Calu3 (cell line): ENCODE data around the gene ULK4. TPM values are rescaled to one million over a fixed set of nuclear protein-coding genes. Genes with fewer than 3 reads are reported as not detected.
"Not testable (repeated sequence)": the region's sequence is repeated elsewhere in the genome, so short reads cannot be mapped to it uniquely, and the experiment has no call there.

ENCODE experiments used
- BruUV-seq: library from RNA; stranded (reverse); fragments of 400-500 nt; replicated peaks from 2 replicates; lab custom pipeline; 2021; lab: Mats Ljungman, UMichigan
- CTCF ChIA-PET: fragments of 300-600 bp; sonication (Branson Sonifier 250); formaldehyde crosslinking; loops from one replicate; lab custom pipeline; 2022; ENCODE audit warnings: antibody characterized with exemption; lab: Charles Lee
- DNase-seq: peaks from one replicate; pipeline ENCODE4 v3.0.0; 2022
- H3K27ac Mint-ChIP-seq: one replicate; pipeline ENCODE4 v1.8.0; 2022; ENCODE audit warnings: mixed read lengths; ENCODE audit not compliant: unreplicated experiment
- H3K27me3 Mint-ChIP-seq: one replicate; pipeline ENCODE4 v1.8.0; 2022; ENCODE audit warnings: mixed read lengths; ENCODE audit not compliant: unreplicated experiment
- H3K36me3 Mint-ChIP-seq: one replicate; pipeline ENCODE4 v1.8.0; 2022; ENCODE audit warnings: mild to moderate bottlenecking, moderate library complexity, mixed read lengths; ENCODE audit not compliant: insufficient read depth, unreplicated experiment
- H3K4me1 Mint-ChIP-seq: one replicate; pipeline ENCODE4 v1.8.0; 2022; ENCODE audit warnings: mild to moderate bottlenecking, low read depth, mixed read lengths; ENCODE audit not compliant: unreplicated experiment
- H3K4me3 Mint-ChIP-seq: one replicate; pipeline ENCODE4 v1.8.0; 2022; ENCODE audit warnings: mild to moderate bottlenecking, low read depth, moderate library complexity, mixed read lengths; ENCODE audit not compliant: unreplicated experiment
- H3K9me3 Mint-ChIP-seq: one replicate; pipeline ENCODE4 v1.8.0; 2022; ENCODE audit warnings: low read depth, mixed read lengths; ENCODE audit not compliant: unreplicated experiment
- intact Hi-C: fragments of 100-400 bp; cut with micrococcal nuclease; formaldehyde crosslinking; loops from one replicate; pipeline ENCODE4 v1.10.0; 2022; ENCODE audit not compliant: unreplicated experiment
- total RNA-seq: library from RNA; stranded (reverse); gene quantifications from 2 replicates; pipeline ENCODE4 v1.2.3, GENCODE V29; 2022
- TF ChIP-seq, protein P1 (sequence below): fragments of 200-600 bp; IDR thresholded peaks from one replicate; pipeline ENCODE4 v1.8.0; 2022; ENCODE audit warnings: antibody characterized with exemption; ENCODE audit not compliant: unreplicated experiment

The ULK4 gene
- total RNA-seq, 1 experiment from 2014 or later = 8.7 TPM

DNA sequence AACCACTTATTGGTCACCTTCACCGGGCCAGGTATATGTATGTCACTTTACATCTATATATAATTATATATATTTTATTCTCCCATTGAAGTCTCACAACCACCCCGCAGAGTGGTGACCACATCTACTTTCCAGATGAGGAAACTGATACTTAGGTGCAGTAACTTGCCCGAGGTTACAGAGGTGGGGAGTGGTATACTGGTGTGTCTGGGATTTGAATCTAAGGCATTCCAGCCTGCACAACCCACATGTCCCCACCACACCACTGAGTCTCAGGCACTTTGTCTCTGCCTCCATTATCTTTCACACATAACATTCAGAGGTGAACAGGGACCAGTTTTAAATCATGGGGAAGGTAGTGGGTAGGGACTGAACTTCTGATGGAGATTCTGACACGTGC is 501.2 kb downstream of the ULK4 start:
- no peaks in the 10 kb centered on the region for H3K9me3 Mint-ChIP-seq
- TF ChIP-seq, protein P1, sequence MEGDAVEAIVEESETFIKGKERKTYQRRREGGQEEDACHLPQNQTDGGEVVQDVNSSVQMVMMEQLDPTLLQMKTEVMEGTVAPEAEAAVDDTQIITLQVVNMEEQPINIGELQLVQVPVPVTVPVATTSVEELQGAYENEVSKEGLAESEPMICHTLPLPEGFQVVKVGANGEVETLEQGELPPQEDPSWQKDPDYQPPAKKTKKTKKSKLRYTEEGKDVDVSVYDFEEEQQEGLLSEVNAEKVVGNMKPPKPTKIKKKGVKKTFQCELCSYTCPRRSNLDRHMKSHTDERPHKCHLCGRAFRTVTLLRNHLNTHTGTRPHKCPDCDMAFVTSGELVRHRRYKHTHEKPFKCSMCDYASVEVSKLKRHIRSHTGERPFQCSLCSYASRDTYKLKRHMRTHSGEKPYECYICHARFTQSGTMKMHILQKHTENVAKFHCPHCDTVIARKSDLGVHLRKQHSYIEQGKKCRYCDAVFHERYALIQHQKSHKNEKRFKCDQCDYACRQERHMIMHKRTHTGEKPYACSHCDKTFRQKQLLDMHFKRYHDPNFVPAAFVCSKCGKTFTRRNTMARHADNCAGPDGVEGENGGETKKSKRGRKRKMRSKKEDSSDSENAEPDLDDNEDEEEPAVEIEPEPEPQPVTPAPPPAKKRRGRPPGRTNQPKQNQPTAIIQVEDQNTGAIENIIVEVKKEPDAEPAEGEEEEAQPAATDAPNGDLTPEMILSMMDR = no peak
- intact Hi-C loops = no loop called here
- no peak overlapping the region for H3K4me3 Mint-ChIP-seq
- DNase-seq = no peak
- BruUV-seq = no TSS peak
- H3K4me1 Mint-ChIP-seq = no peaks in the 10 kb centered on the region
- H3K36me3 Mint-ChIP-seq = no peaks in the 10 kb centered on the region
- CTCF ChIA-PET = no interaction called here
- H3K27me3 Mint-ChIP-seq = no peaks in the 10 kb centered on the region
- no peak overlapping the region for H3K27ac Mint-ChIP-seq

DNA sequence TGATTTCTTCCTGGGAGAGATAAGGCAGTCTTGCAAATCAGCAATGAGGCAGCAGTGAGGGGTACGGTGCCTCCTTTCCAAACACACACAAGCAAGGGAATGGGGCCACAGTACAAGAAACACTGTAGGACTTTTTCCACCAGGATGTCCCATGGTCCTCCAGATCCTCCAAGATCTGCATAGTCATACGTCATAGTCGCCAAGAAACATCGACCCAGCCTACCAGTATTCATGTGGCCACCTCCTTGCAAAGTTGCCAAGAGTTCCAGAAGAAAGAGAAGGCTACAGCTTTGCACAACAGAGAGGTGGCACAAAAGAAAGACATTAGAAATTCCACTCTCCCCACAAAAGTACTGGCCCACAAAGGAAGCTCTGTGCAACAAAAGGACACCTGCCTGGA is 504.7 kb downstream of the ULK4 start:
- Mint-ChIP-seq H3K9me3 (no peaks in the 10 kb centered on the region), H3K4me3 (no peak overlapping the region), H3K27me3 (no peaks in the 10 kb centered on the region), H3K36me3 (no peaks in the 10 kb centered on the region), H3K4me1 (no peaks in the 10 kb centered on the region), H3K27ac (no peak overlapping the region)
- no peak for DNase-seq
- TF ChIP-seq, protein P1 = no peak
- BruUV-seq = no TSS peak
- CTCF ChIA-PET = no interaction called here
- intact Hi-C loops = no loop called here

DNA sequence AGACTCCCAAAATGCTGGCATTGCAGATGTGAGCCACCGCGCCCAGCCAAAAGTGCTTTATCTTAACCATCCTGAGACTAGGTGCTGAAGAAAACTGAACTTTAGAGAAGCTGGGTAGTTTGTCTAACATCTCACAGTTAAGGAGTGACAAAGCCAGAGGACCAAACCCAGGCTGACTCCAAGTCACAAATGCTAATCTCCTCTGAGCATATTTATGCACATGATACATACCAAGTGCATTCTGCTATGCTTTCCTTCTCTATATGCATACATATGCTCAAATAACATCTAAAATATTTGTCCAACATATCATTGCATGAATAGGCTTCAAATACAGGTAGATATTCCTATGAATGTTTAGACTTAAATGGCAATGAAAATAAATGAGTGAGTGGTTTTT is 505.7 kb downstream of the ULK4 start:
- DNase-seq = no peak
- intact Hi-C loops = no loop called here
- TF ChIP-seq, protein P1 = no peak
- Mint-ChIP-seq H3K36me3 (no peaks in the 10 kb centered on the region), H3K27me3 (no peaks in the 10 kb centered on the region), H3K27ac (no peak overlapping the region), H3K9me3 (no peaks in the 10 kb centered on the region), H3K4me1 (no peaks in the 10 kb centered on the region), H3K4me3 (no peak overlapping the region)
- CTCF ChIA-PET = interaction anchor here (0.6 kb wide), 1 partner anchor 211 kb away, joined by 3 read pairs; no protein-coding TSS in a partner anchor
- no TSS peak for BruUV-seq

DNA sequence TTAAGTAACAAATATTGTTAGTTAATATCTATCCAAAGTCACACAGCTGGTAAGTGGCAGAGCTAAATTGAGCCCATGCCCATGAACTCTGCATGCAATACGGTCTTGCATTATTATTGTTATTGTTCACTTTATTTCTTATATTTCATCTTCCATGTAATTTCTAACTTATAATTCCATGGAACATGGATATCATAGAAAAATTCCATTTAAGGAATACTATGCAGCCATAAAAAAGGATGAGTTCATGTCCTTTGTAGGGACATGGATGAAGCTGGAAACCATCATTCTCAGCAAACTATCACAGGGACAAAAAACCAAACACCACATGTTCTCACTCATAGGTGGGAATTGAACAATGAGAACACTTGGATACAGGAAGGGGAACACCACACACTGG is 508.3 kb downstream of the ULK4 start:
- DNase-seq, H3K9me3 Mint-ChIP-seq, H3K27ac Mint-ChIP-seq, H3K27me3 Mint-ChIP-seq, H3K36me3 Mint-ChIP-seq, BruUV-seq, H3K4me3 Mint-ChIP-seq, CTCF ChIA-PET, H3K4me1 Mint-ChIP-seq, intact Hi-C loops: not testable (repeated sequence)

DNA sequence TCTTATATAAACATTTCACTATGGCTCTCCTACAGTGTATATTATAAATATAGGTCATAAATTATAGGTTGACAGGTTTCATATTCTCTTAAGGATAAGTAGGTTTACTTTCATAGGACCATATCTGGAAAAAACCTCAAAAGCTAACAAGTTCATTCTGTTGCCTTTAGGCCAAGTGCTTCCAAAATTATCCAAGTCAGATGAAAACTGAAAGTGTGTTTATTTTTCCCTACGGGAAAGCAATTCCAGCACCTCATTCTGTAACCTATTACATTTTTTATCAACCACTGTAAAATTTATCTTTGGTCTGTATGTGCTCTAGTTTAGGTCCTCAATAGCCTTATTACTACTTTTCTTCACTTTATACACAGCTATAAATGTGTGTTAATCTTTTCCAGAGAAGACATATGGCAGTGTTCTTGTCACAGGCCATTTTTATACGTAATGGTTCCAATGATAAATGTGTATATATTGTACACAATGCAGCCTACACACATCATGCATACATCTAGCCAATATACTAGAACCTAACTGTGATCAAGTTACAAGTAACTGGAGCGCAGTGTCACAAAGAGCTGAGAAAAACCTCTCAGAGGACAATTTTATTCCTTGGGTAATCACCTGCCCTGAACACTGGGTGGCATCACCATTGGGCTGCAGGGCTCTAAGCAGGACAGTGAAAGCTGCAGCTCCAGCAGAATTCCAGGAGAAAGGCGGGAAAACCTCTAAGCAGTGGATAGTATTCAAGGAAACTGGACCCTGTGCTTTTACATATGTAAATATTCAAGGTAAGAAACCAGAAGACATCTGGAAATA is 511.3 kb downstream of the ULK4 start:
- intact Hi-C loops = no loop called here
- no peak for DNase-seq
- no peak overlapping the region for H3K27ac Mint-ChIP-seq
- no peak overlapping the region for H3K4me3 Mint-ChIP-seq
- H3K4me1 Mint-ChIP-seq = no peaks in the 10 kb centered on the region
- BruUV-seq = no TSS peak
- peaks cover 3% of the 10 kb centered on the region for H3K9me3 Mint-ChIP-seq
- TF ChIP-seq, protein P1 = no peak
- CTCF ChIA-PET = interaction anchor here (0.6 kb wide), 2 partner anchors 30 to 107 kb away, joined by 3 read pairs; no protein-coding TSS in a partner anchor
- no peaks in the 10 kb centered on the region for H3K27me3 Mint-ChIP-seq
- no peaks in the 10 kb centered on the region for H3K36me3 Mint-ChIP-seq
